D721Med (cell line): ENCODE measurements around the gene E2F6.

Experiments used
- DNase-seq: peaks from one replicate; pipeline ENCODE4 v3.0.0; 2011; ENCODE audit warnings: low spot score; ENCODE audit not compliant: insufficient read length
- FAIRE-seq: peaks from 2 replicates; lab custom pipeline; 2011; peaks lifted over from hg19 to GRCh38; lab: Jason Lieb, UNC
- CTCF ChIP-seq: IDR thresholded peaks from 2 replicates; pipeline ENCODE4 v1.5.1; 2012; ENCODE audit warnings: mild to moderate bottlenecking, control low read depth; ENCODE audit not compliant: insufficient read depth; ENCODE audit errors: missing control alignments

E2F6 gene

GRCh38 chr2:11502740-11503292 lies 36.9 kb upstream of the E2F6 start:
- TF ChIP-seq CTCF, result no peak
- DNase-seq (no peak), FAIRE-seq (no peak)

GRCh38 chr2:11500702-11501303 lies 34.8 kb upstream of the E2F6 start:
- no peak for FAIRE-seq
- DNase-seq, result no peak
- no peak for TF ChIP-seq CTCF

GRCh38 chr2:11499081-11499743 lies 33.3 kb upstream of the E2F6 start:
- no peak for TF ChIP-seq CTCF
- DNase-seq, result no peak
- no peak for FAIRE-seq

- DNase-seq (no peak), FAIRE-seq (no peak)
- TF ChIP-seq CTCF, result no peak
Observed at GRCh38 chr2:11498543-11499034, 32.6 kb upstream of the E2F6 start.

- DNase-seq (no peak), FAIRE-seq (no peak)
- no peak for TF ChIP-seq CTCF
Observed at GRCh38 chr2:11495844-11496681, 30.1 kb upstream of the E2F6 start.

DNA sequence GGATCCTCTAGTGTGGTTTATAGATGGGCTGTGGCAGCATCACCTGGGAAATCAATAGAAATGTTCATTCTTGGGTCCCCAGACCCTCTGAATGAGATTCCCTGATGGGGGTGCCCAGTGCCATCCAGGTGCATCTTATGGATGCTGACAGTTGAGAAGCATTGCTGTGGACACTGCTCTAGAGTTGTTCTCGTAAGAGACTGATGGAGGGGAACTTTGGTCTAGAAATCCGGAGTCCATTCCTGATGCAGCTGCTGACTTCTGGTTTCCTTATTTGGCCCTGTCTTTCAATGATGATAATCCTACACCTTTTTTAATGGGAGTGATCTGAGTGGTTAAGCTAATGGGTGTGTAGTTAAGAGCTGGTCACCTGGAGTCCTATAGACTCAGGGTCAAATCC lies 28.3 kb upstream of the E2F6 start:
- no peak for DNase-seq
- no peak for FAIRE-seq
- TF ChIP-seq CTCF, result no peak
